PC-3 (cell line): ENCODE measurements around the gene MYOF.

Source experiments
- EZH2 ChIP-seq: fragments of 300-600 bp; sonication (generic); IDR thresholded peaks from one replicate; pipeline ENCODE4 v1.6.1; 2017; ENCODE audit warnings: antibody characterized with exemption, mild to moderate bottlenecking, low read length; ENCODE audit not compliant: unreplicated experiment
- EZH2phosphoT487 ChIP-seq: fragments of 300-600 bp; sonication (generic); IDR thresholded peaks from 2 replicates; pipeline ENCODE4 v1.6.1; 2018; ENCODE audit warnings: mild to moderate bottlenecking, antibody characterized with exemption, low read length, borderline replicate concordance
- TF ChIP-seq, protein P1 (sequence below): fragments of 300-600 bp; sonication (generic); conservative IDR thresholded peaks from 2 replicates; pipeline ENCODE4 v1.5.1; 2017; ENCODE audit warnings: antibody characterized with exemption, low read depth, mild to moderate bottlenecking, low read length

DNA sequence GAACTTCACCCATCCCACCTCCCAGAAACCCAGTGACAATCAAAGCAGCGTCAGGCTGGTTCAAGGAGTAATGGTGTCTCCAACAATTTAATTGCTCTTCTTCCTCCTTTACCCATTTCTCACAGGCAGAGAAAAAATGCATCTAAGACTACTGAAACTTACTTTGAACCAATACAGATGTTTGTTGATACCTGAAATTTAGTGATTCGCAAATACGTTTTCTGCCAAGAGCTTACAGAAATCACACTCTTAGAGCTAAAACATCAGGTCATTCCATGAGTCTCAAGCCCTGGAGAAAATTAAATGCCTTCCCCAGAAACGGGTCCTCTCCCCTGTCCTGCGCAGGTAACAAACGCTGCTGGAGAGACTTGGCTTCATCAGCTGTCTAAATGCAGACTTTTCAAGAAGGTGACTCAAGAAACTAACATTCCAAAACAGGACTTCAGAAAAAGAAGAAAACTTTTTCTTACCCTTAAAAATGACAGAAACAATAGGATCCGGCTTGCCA lies 443 bp downstream of the MYOF start:
- TF ChIP-seq, protein P1, sequence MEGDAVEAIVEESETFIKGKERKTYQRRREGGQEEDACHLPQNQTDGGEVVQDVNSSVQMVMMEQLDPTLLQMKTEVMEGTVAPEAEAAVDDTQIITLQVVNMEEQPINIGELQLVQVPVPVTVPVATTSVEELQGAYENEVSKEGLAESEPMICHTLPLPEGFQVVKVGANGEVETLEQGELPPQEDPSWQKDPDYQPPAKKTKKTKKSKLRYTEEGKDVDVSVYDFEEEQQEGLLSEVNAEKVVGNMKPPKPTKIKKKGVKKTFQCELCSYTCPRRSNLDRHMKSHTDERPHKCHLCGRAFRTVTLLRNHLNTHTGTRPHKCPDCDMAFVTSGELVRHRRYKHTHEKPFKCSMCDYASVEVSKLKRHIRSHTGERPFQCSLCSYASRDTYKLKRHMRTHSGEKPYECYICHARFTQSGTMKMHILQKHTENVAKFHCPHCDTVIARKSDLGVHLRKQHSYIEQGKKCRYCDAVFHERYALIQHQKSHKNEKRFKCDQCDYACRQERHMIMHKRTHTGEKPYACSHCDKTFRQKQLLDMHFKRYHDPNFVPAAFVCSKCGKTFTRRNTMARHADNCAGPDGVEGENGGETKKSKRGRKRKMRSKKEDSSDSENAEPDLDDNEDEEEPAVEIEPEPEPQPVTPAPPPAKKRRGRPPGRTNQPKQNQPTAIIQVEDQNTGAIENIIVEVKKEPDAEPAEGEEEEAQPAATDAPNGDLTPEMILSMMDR, result no peak
- TF ChIP-seq EZH2phosphoT487 (no peak), EZH2 (no peak)
